GM12878 (cell line): ENCODE results near the gene DNAJB4. TPM values are rescaled to one million over a fixed set of nuclear protein-coding genes. Genes with fewer than 3 reads are reported as not detected.
A peak's percentile ranks its signal among the peaks of the same experiment; 100 is the strongest.

Experiments used
- ATAC-seq: fragments of 200-7000 bp; cut with Tn5 transposase; 3 replicates; pipeline ENCODE4 v1.9.1; 2020; ENCODE audit warnings: mild to moderate bottlenecking, moderate library complexity
- BruUV-seq: library from RNA; stranded (reverse); fragments of 400-500 nt; replicated peaks from 2 replicates; lab custom pipeline; 2021; lab: Mats Ljungman, UMichigan
- CTCF ChIA-PET: fragments of 300-600 bp; sonication (Branson Sonifier 250); formaldehyde crosslinking; extraction: SDS; loops from one replicate; lab custom pipeline; 2021; ENCODE audit warnings: inconsistent platforms; lab: Yijun Ruan, JAX
- POLR2A ChIA-PET: fragments of 350-600 bp; formaldehyde crosslinking; extraction: SDS; loops from one replicate; lab custom pipeline; 2021; ENCODE audit warnings: inconsistent platforms; lab: Charles Lee
- RAD21 ChIA-PET: fragments of 300-600 bp; sonication (Branson Sonifier 250); formaldehyde crosslinking; loops from one replicate; lab custom pipeline; 2023; ENCODE audit warnings: antibody characterized with exemption; ENCODE audit not compliant: unreplicated experiment; lab: Charles Lee
- SMC1A ChIA-PET: fragments of 300-600 bp; sonication (Branson Sonifier 250); formaldehyde crosslinking; loops from one replicate; lab custom pipeline; 2023; ENCODE audit not compliant: unreplicated experiment, uncharacterized antibody; lab: Charles Lee
- DNase-seq: peaks from one replicate; pipeline ENCODE4 v3.0.0-alpha.2; 2011; ENCODE audit warnings: low read depth, low spot score
- FAIRE-seq: peaks from 3 replicates; lab custom pipeline; 2011; peaks lifted over from hg19 to GRCh38; lab: Jason Lieb, UNC
- H2AFZ ChIP-seq: 2 replicates; pipeline ENCODE4 v1.6.0; 2011; ENCODE audit warnings: low read depth, low read length, control low read depth; ENCODE audit not compliant: control insufficient read depth
- H3K27ac ChIP-seq: 2 replicates; pipeline ENCODE4 v1.5.1; 2011; ENCODE audit warnings: control low read depth; ENCODE audit not compliant: control insufficient read depth, insufficient read depth
- H3K27me3 ChIP-seq, 2 experiments: replicated peaks in 1 of 2; 2 replicates each; pipeline versions ENCODE4 v1.6.0 to v1.6.1; 2011; ENCODE audit warnings: low read length in 1 of 2; ENCODE audit not compliant: control insufficient read depth in 2 of 2, insufficient read depth in 2 of 2
- H3K36me3 ChIP-seq, 2 experiments: 2 replicates each; pipeline ENCODE4 v1.5.1; 2011; ENCODE audit warnings: low read length in 1 of 2; ENCODE audit not compliant: control insufficient read depth in 2 of 2, insufficient read depth in 2 of 2
- H3K4me1 ChIP-seq: 2 replicates; pipeline ENCODE4 v1.6.1; 2011; ENCODE audit warnings: mild to moderate bottlenecking, low read length, moderate library complexity, mixed read lengths; ENCODE audit not compliant: control insufficient read depth, insufficient read depth
- H3K4me2 ChIP-seq: 2 replicates; pipeline ENCODE4 v1.6.0; 2011; ENCODE audit warnings: control low read depth; ENCODE audit not compliant: control insufficient read depth, insufficient read depth
- H3K4me3 ChIP-seq: fragments of 200-600 bp; sonication (generic); 2 replicates; pipeline ENCODE4 v1.5.1; 2016
- H3K79me2 ChIP-seq: 2 replicates; pipeline ENCODE4 v1.6.0; 2011; ENCODE audit warnings: low read length; ENCODE audit not compliant: control insufficient read depth, insufficient read depth
- H3K9ac ChIP-seq: 2 replicates; pipeline ENCODE4 v1.8.0; 2011; ENCODE audit warnings: low read length, control low read depth, mixed read lengths; ENCODE audit not compliant: control insufficient read depth, insufficient read depth
- H3K9me3 ChIP-seq: replicated peaks from 3 replicates; pipeline ENCODE4 v1.5.1; 2011; ENCODE audit warnings: mild to moderate bottlenecking, low read length; ENCODE audit not compliant: control insufficient read depth, insufficient read depth
- H4K20me1 ChIP-seq: 2 replicates; pipeline ENCODE4 v1.6.0; 2011; ENCODE audit not compliant: control insufficient read depth, insufficient read depth
- BCL3 ChIP-seq: IDR thresholded peaks from 2 replicates; pipeline ENCODE4 v1.6.1; 2011; ENCODE audit warnings: borderline replicate concordance, low read depth, mild to moderate bottlenecking, moderate library complexity, low read length; ENCODE audit not compliant: insufficient read depth, poor library complexity, severe bottlenecking
- DPF2 ChIP-seq: fragments of 450-650 bp; IDR thresholded peaks from 2 replicates; pipeline ENCODE4 v1.6.1; 2017; ENCODE audit warnings: mild to moderate bottlenecking
- NFYB ChIP-seq: IDR thresholded peaks from 2 replicates; pipeline ENCODE4 v1.6.1; 2011; ENCODE audit warnings: low read depth, mild to moderate bottlenecking, low read length, improper control_type of control experiment, moderate library complexity; ENCODE audit not compliant: insufficient read depth
- YY1 ChIP-seq: IDR thresholded peaks from 2 replicates; pipeline ENCODE4 v1.6.1; 2011; ENCODE audit warnings: low read depth, mild to moderate bottlenecking, low read length
- WGBS: methylation state at CpG from one replicate; pipeline ENCODE4 v1.1.6; 2016; ENCODE audit warnings: low lambda C conversion rate; ENCODE audit not compliant: insufficient replicate concordance, insufficient coverage; ENCODE audit errors: missing lambda C conversion rate; 5-methylcytosine and 5-hydroxymethylcytosine counted together
- in situ Hi-C: fragments of 300-500 bp; cut with MboI; formaldehyde crosslinking; loops from 9 replicates; pipeline ENCODE4 v1.14.3; 2018; ENCODE audit warnings: mixed read lengths
- intact Hi-C: fragments of 100-400 bp; cut with micrococcal nuclease; formaldehyde crosslinking; loops from one replicate; pipeline ENCODE4 v1.14.2; 2022; ENCODE audit not compliant: unreplicated experiment
- polyA plus RNA-seq, 11 experiments: library from polyadenylated mRNA; depleted of rRNA in 4 of 11; unstranded in 6 of 11; stranded (reverse) in 5 of 11; fragments of >200 nt; fragmentation: Nextera tagmentation in 4 of 11; fragmentation: Illumina TruSeq in 1 of 11; extraction: Ambion mirVana in 4 of 11; extraction: Trizol in 1 of 11; gene quantifications; 1 replicate in 1 of 11; 2 replicates in 10 of 11; pipeline versions ENCODE4 v1.2.1 to v1.2.3, GENCODE V29; 2011 to 2016; ENCODE audit warnings: inconsistent platforms in 2 of 11, missing spikeins in 2 of 11, low read depth in 1 of 11
- total RNA-seq, 4 experiments: library from RNA; depleted of rRNA in 3 of 4; stranded (reverse); fragments of >200 nt in 3 of 4; fragmentation: Illumina TruSeq in 1 of 4; extraction: Trizol in 1 of 4; gene quantifications; 2 replicates each; pipeline versions ENCODE4 v1.2.1 to v1.2.3, GENCODE V29; 2013 to 2021

The DNAJB4 gene
- total and polyA plus RNA-seq, 10 of the 15 experiments (the other 5 are each of a cell fraction or from before 2014, with no cell fraction given): 3.8 to 10.5 (median 6.6) TPM

- Histone ChIP-seq H3K79me2 (no peaks in the 10 kb centered on the region), H4K20me1 (no peaks in the 10 kb centered on the region), H3K9me3 (no peaks in the 10 kb centered on the region), H3K36me3 (no peaks in the 10 kb centered on the region), H3K27ac (no peak overlapping the region), H3K9ac (no peak overlapping the region), H3K27me3 (no peaks in the 10 kb centered on the region), H2AFZ (no peak overlapping the region), H3K4me2 (no peak overlapping the region), H3K4me1 (peaks cover 3% of the 10 kb centered on the region; the same call in 1 of the 2 replicates), H3K4me3 (no peak overlapping the region)
- ChIA-PET POLR2A (interaction anchor here (1.0 to 1.5 kb wide), 3 partner anchors 13 to 15 kb away, joined by 3 to 5 read pairs (median 3); partner anchors contain the start of gene DNAJB4), RAD21 (no interaction called here), CTCF (interaction anchor here (0.7 to 1.9 kb wide), 5 partner anchors 8 to 110 kb away, joined by 3 to 6 read pairs (median 3); no protein-coding TSS in a partner anchor), SMC1A (interaction anchor here (0.9 to 1.9 kb wide), 3 partner anchors 9 to 25 kb away, joined by 3 to 7 read pairs (median 3); no protein-coding TSS in a partner anchor)
- in situ Hi-C loops (no loop called here), intact Hi-C loops (no loop called here)
- peak; percentile 56 for ATAC-seq
- 98% methylated on average over 2 of the region's 2 CpGs for WGBS
- DNase-seq: no peak
- no TSS peak for BruUV-seq
- TF ChIP-seq DPF2: no peak
- TF ChIP-seq BCL3: no peak
- peak; percentile 89 for TF ChIP-seq NFYB
- FAIRE-seq: no peak
These were observed 15.0 kb upstream of the DNAJB4 start for GRCh38 chr1:77989744-77990143.

GRCh38 chr1:77990629-77991204 is 14.0 kb upstream of the DNAJB4 start:
- no peak for TF ChIP-seq YY1
- TF ChIP-seq, all 136 proteins: peak for 0
- H4K20me1 ChIP-seq: no peaks in the 10 kb centered on the region
- no peak overlapping the region for H3K4me3 ChIP-seq
- DNase-seq: no peak
- ATAC-seq: no peak
- in situ Hi-C loops: no loop called here
- H3K9me3 ChIP-seq: no peaks in the 10 kb centered on the region
- 51% methylated on average over 3 of the region's 3 CpGs for WGBS
- CTCF ChIA-PET: interaction anchor here (0.7 to 1.5 kb wide), 5 partner anchors 9 to 109 kb away, joined by 3 to 4 read pairs (median 3); no protein-coding TSS in a partner anchor
- RAD21 ChIA-PET: no interaction called here
- no peak overlapping the region for H3K4me2 ChIP-seq
- H3K27me3 ChIP-seq: no peaks in the 10 kb centered on the region
- SMC1A ChIA-PET: interaction anchor here (0.8 to 1.9 kb wide), 5 partner anchors 10 to 30 kb away, joined by 3 to 7 read pairs (median 3); partner anchors contain the start of gene DNAJB4
- no peak overlapping the region for H3K9ac ChIP-seq
- H3K36me3 ChIP-seq: no peaks in the 10 kb centered on the region
- POLR2A ChIA-PET: interaction anchor here (0.6 to 1.5 kb wide), 5 partner anchors 10 to 186 kb away, joined by 3 to 8 read pairs (median 5); partner anchors contain the start of gene DNAJB4
- no peak overlapping the region for H3K27ac ChIP-seq
- H2AFZ ChIP-seq: no peak overlapping the region
- H3K79me2 ChIP-seq: no peaks in the 10 kb centered on the region
- FAIRE-seq: no peak
- intact Hi-C loops: no loop called here
- H3K4me1 ChIP-seq: peaks cover 3% of the 10 kb centered on the region; the same call in 1 of the 2 replicates
- no TSS peak for BruUV-seq
